Measurements from ENCODE around the gene EMC10. TPM values are rescaled to one million over a fixed set of nuclear protein-coding genes. Genes with fewer than 3 reads are reported as not detected.

The EMC10 gene
- total and polyA plus RNA-seq, 2 donors (not counting 3 experiments of a cell fraction or from before 2014, with no cell fraction given), result 106 to 111 TPM

GRCh38 chr19:50497022-50497405 lies 20.7 kb downstream of the EMC10 start:
- H3K4me1 ChIP-seq (ENCODE audit: control insufficient read depth, extremely low read depth, insufficient read depth, low read length), result no peaks in the 10 kb centered on the region
- TF ChIP-seq MYC (IDR thresholded peaks at IDR 0.05; ENCODE audit: low read depth, low read length), result no peak
- TF ChIP-seq CTCF (IDR thresholded peaks at IDR 0.05; ENCODE audit: extremely low read depth in 1 of 2, insufficient read depth in 1 of 2, low read depth in 1 of 2, low read length in 2 of 2), result no peak
- no peak for TF ChIP-seq EZH2 (IDR thresholded peaks at IDR 0.05; ENCODE audit: borderline replicate concordance, low read depth, low read length, severe bottlenecking)
- TF ChIP-seq FOS (IDR thresholded peaks at IDR 0.05; ENCODE audit: borderline replicate concordance, insufficient read depth, low read length), result no peak
- TF ChIP-seq JUN (IDR thresholded peaks at IDR 0.05; ENCODE audit: borderline replicate concordance, insufficient read depth, insufficient read length, low read depth), result no peak
- TF ChIP-seq MAX (IDR thresholded peaks at IDR 0.05; ENCODE audit: insufficient read depth, insufficient read length), result no peak
- no peak for TF ChIP-seq POLR2A (IDR thresholded peaks at IDR 0.05; ENCODE audit: low read depth, low read length)
- no peaks in the 10 kb centered on the region for H3K36me3 ChIP-seq (ENCODE audit: control insufficient read depth in 2 of 2, extremely low read depth in 1 of 2, insufficient read depth in 2 of 2, low read length in 2 of 2)
- BruUV-seq (replicated peaks), result no TSS peak
- ChIA-PET POLR2A (no interaction called here), CTCF (interaction anchor here (1.2 kb wide), 1 partner anchor 10 kb away, joined by 3 read pairs; no protein-coding TSS in a partner anchor)
- H3K79me2 ChIP-seq (ENCODE audit: control insufficient read depth, insufficient read depth, low read length), result no peaks in the 10 kb centered on the region
- H3K27ac ChIP-seq (ENCODE audit: insufficient read depth, low read depth, low read length), result no peak overlapping the region
- DNase-seq (ENCODE audit: low read depth, low spot score), result no peak
- FAIRE-seq, result no peak
- peaks cover under 1 to 2% of the 10 kb centered on the region in 2 experiments for H3K27me3 ChIP-seq (ENCODE audit: control insufficient read depth in 2 of 2, insufficient read depth in 2 of 2, low read length in 2 of 2)
- no peak overlapping the region for H2AFZ ChIP-seq (ENCODE audit: low read depth, low read length)
- H4K20me1 ChIP-seq (replicated peaks; ENCODE audit: control insufficient read depth, extremely low read depth, insufficient read depth, low read length), result no peaks in the 10 kb centered on the region
- dilution Hi-C loops (cut with MboI; ENCODE audit: extremely low pct_ligation_motif_present, low sequenced_read_pairs) (no loop called here), intact Hi-C loops (cut with micrococcal nuclease) (no loop called here)
- H3K9ac ChIP-seq (replicated peaks; ENCODE audit: extremely low read depth, insufficient read depth, low read length), result no peak overlapping the region
- no peak overlapping the region for H3K4me2 ChIP-seq (ENCODE audit: insufficient read depth, low read length)
- no peaks in the 10 kb centered on the region for H3K9me1 ChIP-seq (replicated peaks; ENCODE audit: control insufficient read depth, extremely low read depth, insufficient read depth, low read length)
- H3K4me3 ChIP-seq (replicated peaks in 1 of 3; ENCODE audit: insufficient read depth in 1 of 3, low read depth in 1 of 3, low read length in 3 of 3), result no peak overlapping the region
- H3K9me3 ChIP-seq (replicated peaks; ENCODE audit: control insufficient read depth, insufficient read depth, low read length), result no peaks in the 10 kb centered on the region
